GM18861 (cell line): ENCODE data around the gene ATF7IP2.
"Not testable (repeated sequence)": the region's sequence is repeated elsewhere in the genome, so short reads cannot be mapped to it uniquely, and the experiment has no call there.

ENCODE experiments used
- ATAC-seq: cut with Tn5 transposase; IDR thresholded peaks from one replicate; pipeline ENCODE4 v1.9.1; 2021; ENCODE audit not compliant: unreplicated experiment

The ATF7IP2 gene

GRCh38 chr16:10371592-10371991 lies 14.3 kb upstream of the ATF7IP2 start:
- no peak for ATAC-seq

- ATAC-seq: no peak
Observed at GRCh38 chr16:10373556-10373955, 12.3 kb upstream of the ATF7IP2 start.

GRCh38 chr16:10376229-10376628 lies 9.6 kb upstream of the ATF7IP2 start:
- ATAC-seq: no peak

- ATAC-seq: no peak
Observed at GRCh38 chr16:10383626-10384025, 2.2 kb upstream of the ATF7IP2 start.

GRCh38 chr16:10386517-10387100 lies 748 bp downstream of the ATF7IP2 start:
- no peak for ATAC-seq

- no peak for ATAC-seq
Observed at GRCh38 chr16:10387188-10387617, 1.3 kb downstream of the ATF7IP2 start.

GRCh38 chr16:10388988-10389387 lies 3.1 kb downstream of the ATF7IP2 start:
- no peak for ATAC-seq

GRCh38 chr16:10390330-10390729 lies 4.5 kb downstream of the ATF7IP2 start:
- no peak for ATAC-seq

GRCh38 chr16:10390867-10391266 lies 5.0 kb downstream of the ATF7IP2 start:
- no peak for ATAC-seq

- no peak for ATAC-seq
Observed at GRCh38 chr16:10391339-10391738, 5.5 kb downstream of the ATF7IP2 start.

GRCh38 chr16:10402975-10403374 lies 17.1 kb downstream of the ATF7IP2 start:
- no peak for ATAC-seq

- no peak for ATAC-seq
Observed at GRCh38 chr16:10405386-10405939, 19.6 kb downstream of the ATF7IP2 start.

GRCh38 chr16:10408824-10409381 lies 23.0 kb downstream of the ATF7IP2 start:
- ATAC-seq: no peak

- not testable (repeated sequence) for ATAC-seq
Observed at GRCh38 chr16:10409713-10410112, 23.9 kb downstream of the ATF7IP2 start.

GRCh38 chr16:10410469-10410868 lies 24.6 kb downstream of the ATF7IP2 start:
- no peak for ATAC-seq

GRCh38 chr16:10412935-10413601 lies 27.2 kb downstream of the ATF7IP2 start:
- no peak for ATAC-seq

GRCh38 chr16:10418204-10418603 lies 32.3 kb downstream of the ATF7IP2 start:
- ATAC-seq: not testable (repeated sequence)

- no peak for ATAC-seq
Observed at GRCh38 chr16:10419701-10420100, 33.8 kb downstream of the ATF7IP2 start.

GRCh38 chr16:10421596-10421995 lies 35.7 kb downstream of the ATF7IP2 start:
- no peak for ATAC-seq

- no peak for ATAC-seq
Observed at GRCh38 chr16:10428433-10429168, 42.7 kb downstream of the ATF7IP2 start.

- not testable (repeated sequence) for ATAC-seq
Observed at GRCh38 chr16:10429299-10429969, 43.6 kb downstream of the ATF7IP2 start.
